Nephron progenitor cell (in vitro differentiated cells): Measurements from ENCODE around the gene METAP1.
"Not testable (repeated sequence)": the region's sequence is repeated elsewhere in the genome, so short reads cannot be mapped to it uniquely, and the experiment has no call there.

Source experiments
- DNase-seq: peaks from one replicate; pipeline ENCODE4 v3.0.0; 2021
- H3K27ac Mint-ChIP-seq: 2 replicates; pipeline ENCODE4 v1.8.0; 2021; ENCODE audit warnings: mild to moderate bottlenecking, moderate library complexity, mixed read lengths
- H3K27me3 Mint-ChIP-seq: 2 replicates; pipeline ENCODE4 v1.8.0; 2021; ENCODE audit warnings: mild to moderate bottlenecking, low read depth, mixed read lengths; ENCODE audit not compliant: poor library complexity
- H3K36me3 Mint-ChIP-seq: 2 replicates; pipeline ENCODE4 v1.8.0; 2021; ENCODE audit warnings: low read depth, mixed read lengths
- H3K4me1 Mint-ChIP-seq: 2 replicates; pipeline ENCODE4 v1.8.0; 2021; ENCODE audit warnings: mixed read lengths
- H3K4me3 Mint-ChIP-seq: 2 replicates; pipeline ENCODE4 v1.8.0; 2021; ENCODE audit warnings: mild to moderate bottlenecking, moderate library complexity, mixed read lengths
- H3K9me3 Mint-ChIP-seq: 2 replicates; pipeline ENCODE4 v1.8.0; 2021; ENCODE audit warnings: mild to moderate bottlenecking, moderate library complexity, mixed read lengths
- TF ChIP-seq, protein P1 (sequence below): fragments of 200-600 bp; sonication (generic); IDR thresholded peaks from 2 replicates; pipeline ENCODE4 v1.5.0; 2021; ENCODE audit warnings: antibody characterized with exemption

Gene METAP1

DNA sequence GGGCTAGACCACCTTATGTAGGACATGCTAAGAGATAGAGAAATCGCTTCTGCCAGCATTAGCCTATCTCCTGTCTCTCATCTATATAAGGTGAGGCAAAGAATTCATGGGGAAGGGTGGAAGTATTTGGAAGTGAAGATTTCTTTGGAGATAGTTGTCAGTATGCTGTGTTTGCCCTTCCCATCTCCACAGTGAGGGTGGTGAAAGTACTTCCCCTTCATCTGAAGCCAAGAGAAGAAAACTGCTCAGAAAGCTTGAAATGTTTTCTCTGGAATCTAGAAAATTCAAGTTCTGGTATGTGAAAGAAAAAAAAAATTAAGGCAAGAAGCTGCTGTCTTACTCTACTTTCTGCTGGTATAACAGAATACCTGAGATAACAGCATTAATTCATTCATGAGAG is 105.4 kb downstream of the METAP1 start:
- Mint-ChIP-seq H3K36me3 (peaks cover 46% of the 10 kb centered on the region), H3K4me3 (no peak overlapping the region), H3K27me3 (no peaks in the 10 kb centered on the region), H3K4me1 (no peaks in the 10 kb centered on the region), H3K27ac (no peak overlapping the region), H3K9me3 (peaks cover 26% of the 10 kb centered on the region)
- TF ChIP-seq, protein P1, sequence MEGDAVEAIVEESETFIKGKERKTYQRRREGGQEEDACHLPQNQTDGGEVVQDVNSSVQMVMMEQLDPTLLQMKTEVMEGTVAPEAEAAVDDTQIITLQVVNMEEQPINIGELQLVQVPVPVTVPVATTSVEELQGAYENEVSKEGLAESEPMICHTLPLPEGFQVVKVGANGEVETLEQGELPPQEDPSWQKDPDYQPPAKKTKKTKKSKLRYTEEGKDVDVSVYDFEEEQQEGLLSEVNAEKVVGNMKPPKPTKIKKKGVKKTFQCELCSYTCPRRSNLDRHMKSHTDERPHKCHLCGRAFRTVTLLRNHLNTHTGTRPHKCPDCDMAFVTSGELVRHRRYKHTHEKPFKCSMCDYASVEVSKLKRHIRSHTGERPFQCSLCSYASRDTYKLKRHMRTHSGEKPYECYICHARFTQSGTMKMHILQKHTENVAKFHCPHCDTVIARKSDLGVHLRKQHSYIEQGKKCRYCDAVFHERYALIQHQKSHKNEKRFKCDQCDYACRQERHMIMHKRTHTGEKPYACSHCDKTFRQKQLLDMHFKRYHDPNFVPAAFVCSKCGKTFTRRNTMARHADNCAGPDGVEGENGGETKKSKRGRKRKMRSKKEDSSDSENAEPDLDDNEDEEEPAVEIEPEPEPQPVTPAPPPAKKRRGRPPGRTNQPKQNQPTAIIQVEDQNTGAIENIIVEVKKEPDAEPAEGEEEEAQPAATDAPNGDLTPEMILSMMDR, result no peak
- DNase-seq, result no peak

DNA sequence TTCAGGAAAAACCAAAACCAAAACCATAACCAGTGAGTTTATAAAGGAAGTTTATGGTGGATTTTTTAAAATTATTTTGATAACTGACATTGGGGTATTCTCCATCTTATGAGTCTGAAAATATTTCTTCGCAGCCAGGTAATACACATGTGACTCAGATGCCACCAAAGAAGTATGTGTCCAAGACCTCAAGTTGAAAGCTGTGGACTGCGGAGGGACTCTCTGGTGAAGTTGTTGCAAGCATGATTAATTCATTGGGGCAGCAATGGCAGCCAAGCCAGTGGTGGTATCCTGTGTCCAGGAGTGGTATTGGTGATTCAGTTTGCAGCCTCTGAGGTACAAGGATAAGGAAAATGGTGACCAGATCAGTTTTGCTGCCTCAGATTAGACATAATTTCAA is 107.1 kb downstream of the METAP1 start:
- no peak for DNase-seq
- H3K27me3 Mint-ChIP-seq, result no peaks in the 10 kb centered on the region
- TF ChIP-seq, protein P1, result no peak
- no peak overlapping the region for H3K27ac Mint-ChIP-seq
- H3K9me3 Mint-ChIP-seq, result peaks cover 15% of the 10 kb centered on the region
- no peak overlapping the region for H3K4me3 Mint-ChIP-seq
- peaks cover 5% of the 10 kb centered on the region for H3K4me1 Mint-ChIP-seq
- H3K36me3 Mint-ChIP-seq, result peaks cover 36% of the 10 kb centered on the region

DNA sequence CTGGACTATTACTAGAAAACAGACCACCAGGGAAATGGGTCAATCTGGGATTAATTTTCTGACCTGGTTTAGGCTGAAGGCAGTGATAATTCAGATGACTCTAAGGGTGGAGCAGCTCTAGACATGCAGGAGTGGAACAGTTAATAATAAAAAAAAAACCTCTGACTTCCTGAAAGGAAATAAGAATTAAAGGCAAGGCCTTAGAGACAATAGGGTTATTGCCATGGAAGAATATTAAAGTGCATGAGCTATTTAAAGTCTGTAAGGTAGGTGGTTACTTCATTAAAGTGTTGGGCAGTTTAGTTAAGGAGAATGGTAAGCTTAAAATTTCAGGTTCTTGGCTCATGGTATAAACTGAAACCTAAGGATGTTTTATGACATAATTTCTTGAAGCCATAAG is 107.6 kb downstream of the METAP1 start:
- Mint-ChIP-seq H3K4me1 (peaks cover 5% of the 10 kb centered on the region), H3K9me3 (peaks cover 15% of the 10 kb centered on the region), H3K27ac (no peak overlapping the region), H3K36me3 (peaks cover 36% of the 10 kb centered on the region), H3K4me3 (no peak overlapping the region), H3K27me3 (no peaks in the 10 kb centered on the region)
- no peak for DNase-seq
- TF ChIP-seq, protein P1, result no peak

DNA sequence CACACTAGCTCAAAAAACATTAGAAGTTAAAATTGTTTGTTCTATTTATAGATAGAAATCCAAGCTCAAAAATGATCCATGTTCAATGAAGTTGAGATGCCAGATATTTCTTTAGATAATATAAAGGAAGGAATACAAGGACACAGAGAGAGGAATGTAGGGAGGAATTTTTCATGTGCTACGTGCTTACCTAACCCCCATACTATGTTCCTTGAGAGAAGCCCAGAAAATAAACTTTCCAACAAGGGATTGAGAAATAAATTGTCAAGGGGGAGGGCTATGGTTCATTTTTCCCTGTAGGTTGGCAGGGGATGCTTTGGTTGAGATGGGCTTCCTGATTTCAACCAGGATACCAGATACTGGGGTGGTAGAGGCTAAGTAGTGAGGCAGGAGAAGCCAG is 108.6 kb downstream of the METAP1 start:
- Mint-ChIP-seq H3K4me3 (no peak overlapping the region), H3K27me3 (no peaks in the 10 kb centered on the region), H3K36me3 (peaks cover 37% of the 10 kb centered on the region), H3K4me1 (peaks cover 5% of the 10 kb centered on the region), H3K9me3 (peaks cover 7% of the 10 kb centered on the region), H3K27ac (no peak overlapping the region)
- TF ChIP-seq, protein P1, result no peak
- DNase-seq, result no peak

DNA sequence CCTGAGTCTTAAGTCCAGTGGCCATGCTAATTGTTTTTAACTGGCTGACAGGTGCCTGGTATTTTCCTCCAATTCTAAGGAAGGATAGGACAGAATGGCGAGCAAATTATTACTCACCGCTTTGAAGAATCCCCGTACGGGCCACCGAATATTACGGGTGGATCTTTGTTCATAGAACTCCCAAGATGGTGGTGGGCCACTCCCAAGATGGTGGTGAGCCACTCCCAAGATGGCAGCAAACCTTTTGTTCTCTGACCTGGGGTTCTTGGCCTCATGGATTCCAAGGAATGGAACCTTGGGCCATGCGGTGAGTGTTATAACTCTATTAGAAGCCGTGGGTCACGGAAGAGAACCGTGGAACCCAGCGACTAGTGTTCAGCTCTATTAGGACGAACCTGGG is 113.8 kb downstream of the METAP1 start:
- peaks cover 21% of the 10 kb centered on the region for H3K36me3 Mint-ChIP-seq
- not testable (repeated sequence) for H3K27ac Mint-ChIP-seq, H3K27me3 Mint-ChIP-seq, DNase-seq, H3K9me3 Mint-ChIP-seq, H3K4me1 Mint-ChIP-seq, H3K4me3 Mint-ChIP-seq
